Measurements from ENCODE around the gene RAD51B. TPM values are rescaled to one million over a fixed set of nuclear protein-coding genes. Genes with fewer than 3 reads are reported as not detected.

Gene RAD51B
- polyA plus RNA-seq, 1 experiment = 6.6 TPM

DNA sequence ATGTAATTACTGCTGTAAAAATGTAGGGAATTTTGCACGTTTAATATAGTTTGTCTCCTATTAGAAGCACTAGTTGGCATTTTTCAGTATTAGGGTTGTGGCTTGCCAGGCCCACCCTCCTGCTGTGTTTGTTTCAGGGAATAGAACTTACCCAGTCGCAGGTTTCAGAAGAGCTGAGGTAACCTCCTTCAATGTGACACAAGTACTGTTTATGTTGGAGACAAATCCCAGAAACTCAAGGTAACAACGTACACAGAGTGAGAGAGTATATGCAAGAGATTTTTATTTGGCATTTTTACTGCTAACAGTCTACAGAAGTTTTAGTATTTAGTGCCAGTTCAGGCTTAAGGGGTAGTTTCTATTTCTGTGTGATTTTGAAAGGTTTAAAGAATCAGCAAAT lies 284.3 kb downstream of the RAD51B start:
- ChIA-PET POLR2A (no interaction called here), CTCF (interaction anchor here (1.3 kb wide), 1 partner anchor 170 kb away, joined by 4 read pairs; no protein-coding TSS in a partner anchor)
- TF ChIP-seq, protein P1, sequence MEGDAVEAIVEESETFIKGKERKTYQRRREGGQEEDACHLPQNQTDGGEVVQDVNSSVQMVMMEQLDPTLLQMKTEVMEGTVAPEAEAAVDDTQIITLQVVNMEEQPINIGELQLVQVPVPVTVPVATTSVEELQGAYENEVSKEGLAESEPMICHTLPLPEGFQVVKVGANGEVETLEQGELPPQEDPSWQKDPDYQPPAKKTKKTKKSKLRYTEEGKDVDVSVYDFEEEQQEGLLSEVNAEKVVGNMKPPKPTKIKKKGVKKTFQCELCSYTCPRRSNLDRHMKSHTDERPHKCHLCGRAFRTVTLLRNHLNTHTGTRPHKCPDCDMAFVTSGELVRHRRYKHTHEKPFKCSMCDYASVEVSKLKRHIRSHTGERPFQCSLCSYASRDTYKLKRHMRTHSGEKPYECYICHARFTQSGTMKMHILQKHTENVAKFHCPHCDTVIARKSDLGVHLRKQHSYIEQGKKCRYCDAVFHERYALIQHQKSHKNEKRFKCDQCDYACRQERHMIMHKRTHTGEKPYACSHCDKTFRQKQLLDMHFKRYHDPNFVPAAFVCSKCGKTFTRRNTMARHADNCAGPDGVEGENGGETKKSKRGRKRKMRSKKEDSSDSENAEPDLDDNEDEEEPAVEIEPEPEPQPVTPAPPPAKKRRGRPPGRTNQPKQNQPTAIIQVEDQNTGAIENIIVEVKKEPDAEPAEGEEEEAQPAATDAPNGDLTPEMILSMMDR (IDR thresholded peaks at IDR 0.05; ENCODE audit: low read depth, low read length) = no peak
- no peak overlapping the region for H3K4me3 ChIP-seq (ENCODE audit: low read depth, low read length)
- peaks cover 12% of the 10 kb centered on the region for H3K9me3 ChIP-seq (ENCODE audit: control insufficient read depth, insufficient read depth, low read length)
- no peak overlapping the region for H3K27ac ChIP-seq (ENCODE audit: low read depth, low read length)
- no peak for DNase-seq (ENCODE audit: low read depth, low spot score)
- H3K27me3 ChIP-seq (ENCODE audit: control insufficient read depth, insufficient read depth, low read length) = no peaks in the 10 kb centered on the region

DNA sequence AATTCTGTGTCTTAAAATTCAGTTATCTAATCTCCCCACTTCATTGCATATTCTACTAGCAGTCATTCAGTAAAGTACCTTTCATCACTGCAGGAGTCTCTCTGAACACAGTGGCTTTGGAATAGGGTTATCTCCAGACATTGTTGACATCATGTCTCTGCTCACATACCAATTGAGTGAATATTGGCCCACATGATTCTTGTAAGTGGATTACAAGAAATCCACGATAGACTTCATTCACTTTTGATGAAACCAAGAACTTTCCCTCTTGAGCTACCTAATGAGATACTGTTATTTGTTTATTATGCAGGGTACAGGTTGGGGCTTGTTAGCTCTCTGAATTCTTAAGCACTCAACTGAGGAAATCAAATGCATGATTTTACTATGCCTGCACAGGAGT lies 284.9 kb downstream of the RAD51B start:
- TF ChIP-seq, protein P1 (IDR thresholded peaks at IDR 0.05; ENCODE audit: low read depth, low read length) = no peak
- ChIA-PET CTCF (interaction anchor here (1.3 kb wide), 1 partner anchor 171 kb away, joined by 4 read pairs; no protein-coding TSS in a partner anchor), POLR2A (interaction anchor here (0.6 kb wide), 1 partner anchor 178 kb away, joined by 6 read pairs; no protein-coding TSS in a partner anchor)
- no peaks in the 10 kb centered on the region for H3K27me3 ChIP-seq (ENCODE audit: control insufficient read depth, insufficient read depth, low read length)
- H3K27ac ChIP-seq (ENCODE audit: low read depth, low read length) = no peak overlapping the region
- H3K9me3 ChIP-seq (ENCODE audit: control insufficient read depth, insufficient read depth, low read length) = peaks cover 12% of the 10 kb centered on the region
- peak; percentile 46 for DNase-seq (ENCODE audit: low read depth, low spot score)
- no peak overlapping the region for H3K4me3 ChIP-seq (ENCODE audit: low read depth, low read length)

DNA sequence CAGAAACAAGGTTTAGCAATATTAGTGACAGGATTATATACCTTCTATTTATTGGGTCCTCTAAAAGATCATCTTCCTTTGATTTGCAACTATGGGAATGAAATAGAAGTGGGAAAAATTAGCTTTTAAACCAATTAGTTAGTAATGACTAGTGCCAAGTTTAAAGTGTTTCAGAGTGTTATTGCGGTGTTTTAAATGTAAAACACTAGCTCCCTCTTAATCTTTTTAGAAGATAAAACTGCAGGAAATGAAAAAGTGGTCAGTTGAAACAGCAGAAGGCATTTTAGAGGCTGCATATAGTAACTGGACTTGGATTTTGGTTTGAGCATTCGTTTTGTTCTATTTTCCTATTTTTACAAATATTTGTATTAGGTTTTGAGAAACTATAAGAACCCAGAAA lies 286.2 kb downstream of the RAD51B start:
- Histone ChIP-seq H3K9me3 (ENCODE audit: control insufficient read depth, insufficient read depth, low read length) (peaks cover 12% of the 10 kb centered on the region), H3K27me3 (ENCODE audit: control insufficient read depth, insufficient read depth, low read length) (no peaks in the 10 kb centered on the region), H3K27ac (ENCODE audit: low read depth, low read length) (no peak overlapping the region), H3K4me3 (ENCODE audit: low read depth, low read length) (no peak overlapping the region)
- ChIA-PET CTCF (interaction anchor here (0.6 to 0.9 kb wide), 2 partner anchors 89 to 738 kb away, joined by 3 to 4 read pairs; no protein-coding TSS in a partner anchor), POLR2A (no interaction called here)
- no peak for DNase-seq (ENCODE audit: low read depth, low spot score)
- TF ChIP-seq, protein P1 (IDR thresholded peaks at IDR 0.05; ENCODE audit: low read depth, low read length) = no peak

DNA sequence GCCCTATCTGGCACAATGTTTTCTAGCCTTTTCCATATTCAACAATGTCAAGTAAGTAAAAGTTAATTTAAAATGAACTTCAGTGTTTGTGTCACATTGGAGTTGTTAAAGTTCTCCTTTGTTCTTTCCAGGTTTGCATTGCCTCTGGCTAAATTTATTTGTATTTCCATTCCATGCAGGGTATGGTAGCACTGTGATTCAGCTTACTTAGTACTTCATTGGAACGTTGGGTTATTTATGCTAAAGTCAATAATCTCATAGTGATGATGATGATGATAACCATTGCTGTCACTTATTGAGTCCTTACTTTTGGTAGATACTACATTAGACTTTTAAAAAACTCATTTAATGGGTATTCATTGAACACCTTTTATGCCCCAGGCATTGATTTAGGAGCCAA lies 286.9 kb downstream of the RAD51B start:
- TF ChIP-seq, protein P1 (IDR thresholded peaks at IDR 0.05; ENCODE audit: low read depth, low read length) = no peak
- ChIA-PET CTCF (no interaction called here), POLR2A (no interaction called here)
- Histone ChIP-seq H3K27ac (ENCODE audit: low read depth, low read length) (no peak overlapping the region), H3K27me3 (ENCODE audit: control insufficient read depth, insufficient read depth, low read length) (no peaks in the 10 kb centered on the region), H3K9me3 (ENCODE audit: control insufficient read depth, insufficient read depth, low read length) (peaks cover 7% of the 10 kb centered on the region), H3K4me3 (ENCODE audit: low read depth, low read length) (no peak overlapping the region)
- no peak for DNase-seq (ENCODE audit: low read depth, low spot score)

DNA sequence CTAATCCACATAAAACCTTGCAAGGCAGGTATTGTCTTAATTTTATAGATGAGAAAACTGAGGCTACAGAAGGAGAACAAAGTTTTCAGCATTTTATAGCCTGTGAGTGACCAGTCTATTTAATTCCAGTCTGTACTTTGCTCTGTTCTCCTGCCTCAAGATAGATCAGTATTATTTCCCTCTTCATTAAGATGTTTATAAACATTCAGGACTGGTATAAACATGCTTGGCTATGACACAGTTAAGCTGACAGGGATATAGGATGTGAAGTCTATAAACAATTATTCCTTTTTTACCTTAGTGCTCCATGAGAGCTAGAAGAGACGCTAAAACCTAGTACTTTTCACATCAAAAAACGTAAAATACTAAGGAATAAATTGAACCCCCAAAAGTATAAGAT lies 287.3 kb downstream of the RAD51B start:
- Histone ChIP-seq H3K27me3 (ENCODE audit: control insufficient read depth, insufficient read depth, low read length) (no peaks in the 10 kb centered on the region), H3K9me3 (ENCODE audit: control insufficient read depth, insufficient read depth, low read length) (peaks cover 3% of the 10 kb centered on the region; the same call in 1 of the 2 replicates), H3K4me3 (ENCODE audit: low read depth, low read length) (no peak overlapping the region), H3K27ac (ENCODE audit: low read depth, low read length) (no peak overlapping the region)
- ChIA-PET POLR2A (no interaction called here), CTCF (no interaction called here)
- DNase-seq (ENCODE audit: low read depth, low spot score) = no peak
- TF ChIP-seq, protein P1 (IDR thresholded peaks at IDR 0.05; ENCODE audit: low read depth, low read length) = no peak

Measured in AG04450 (cell line).